Measurements from ENCODE around the gene DESI2.

Gene DESI2

GRCh38 chr1:244652623-244653438 is at the start of gene DESI2:
TSS of gene DESI2 (plus strand) at chr1:244653126. CDS start at chr1:244653314, 188 bp downstream.
- peak; percentile 94 for DNase-seq

DNA sequence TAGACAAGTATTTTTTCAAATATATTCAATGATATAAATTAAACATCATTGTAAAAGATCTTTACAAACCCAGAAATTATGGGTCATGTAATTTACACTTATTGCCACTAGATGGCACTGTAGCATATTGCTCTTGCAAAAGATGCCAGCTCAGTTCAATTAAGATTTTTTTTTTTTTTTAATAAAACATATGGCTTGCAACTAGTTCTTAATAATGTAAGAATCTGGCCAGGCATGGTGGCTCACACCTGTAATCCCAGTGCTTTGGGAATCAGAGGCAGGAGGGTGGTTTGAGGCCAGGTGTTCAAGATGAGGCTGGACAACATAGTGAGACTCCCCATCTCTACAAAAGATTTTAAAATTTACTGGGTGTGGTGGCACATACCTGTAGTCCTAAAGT is 49.4 kb upstream of the DESI2 start:
- DNase-seq = no peak

DNA sequence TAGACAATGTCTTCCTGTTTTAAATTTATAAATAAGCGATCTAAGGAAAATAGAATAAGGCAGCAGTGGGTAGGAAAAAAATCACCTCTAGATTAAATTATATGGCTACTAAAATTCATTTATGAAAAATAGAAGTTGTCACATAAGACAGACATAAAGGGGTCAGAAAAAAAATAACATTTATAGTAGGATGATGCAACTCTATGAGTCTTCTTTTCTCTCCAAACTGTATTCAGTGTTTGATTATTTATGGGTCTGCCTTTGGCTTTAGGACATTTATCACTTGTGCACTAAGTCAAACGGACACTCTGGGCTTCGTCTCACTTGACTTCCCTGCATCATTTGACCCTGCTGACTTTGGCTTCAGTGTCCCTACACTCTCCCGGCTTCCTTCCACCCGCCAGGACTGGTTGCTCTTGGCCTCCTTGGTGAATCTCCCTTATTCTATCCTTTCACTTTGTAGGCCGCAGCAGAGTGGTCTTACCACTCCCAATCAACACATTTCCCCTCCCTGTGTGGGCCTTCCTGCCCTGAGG is 47.0 kb upstream of the DESI2 start:
- no peak for DNase-seq

GRCh38 chr1:244614113-244614836 is 38.7 kb upstream of the DESI2 start:
- no peak for DNase-seq

DNA sequence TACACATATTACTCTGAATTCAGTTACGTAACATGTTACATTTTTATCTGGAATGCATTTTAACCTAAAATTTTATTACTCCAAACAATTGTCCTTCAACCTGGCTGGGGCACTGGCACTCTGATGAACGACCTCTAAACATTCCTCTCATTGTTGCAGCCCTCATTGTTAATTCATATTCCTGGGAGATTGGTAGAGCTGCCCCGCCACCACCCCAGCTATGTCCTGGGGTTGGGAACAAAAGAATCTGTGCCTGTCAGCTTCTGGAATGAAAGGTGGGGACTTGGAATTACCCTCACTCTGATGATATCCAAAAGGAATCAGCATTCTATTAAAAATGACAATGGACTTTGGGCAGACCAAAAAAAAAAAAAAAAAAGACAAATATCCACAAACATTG is 38.0 kb upstream of the DESI2 start:
- no peak for DNase-seq

DNA sequence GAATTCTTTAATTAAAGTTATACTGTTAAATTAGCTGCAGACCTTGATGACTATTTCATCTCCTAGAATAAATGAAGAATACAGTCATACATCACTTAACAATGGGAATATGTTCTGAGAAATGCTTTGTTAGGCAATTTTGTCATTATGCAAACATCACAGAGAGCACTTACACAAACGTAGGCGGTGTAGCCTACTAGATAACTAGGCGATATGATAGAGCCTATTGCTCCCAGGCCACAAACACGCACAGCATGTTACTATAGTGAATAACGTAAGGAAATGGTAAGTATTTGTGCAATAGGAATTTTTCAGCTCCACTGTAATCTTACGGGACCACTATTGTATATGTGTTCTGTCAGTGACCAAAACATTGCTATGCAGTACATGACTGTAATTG is 37.6 kb upstream of the DESI2 start:
- no peak for DNase-seq

GRCh38 chr1:244626709-244627108 is 26.2 kb upstream of the DESI2 start:
- no peak for DNase-seq

DNA sequence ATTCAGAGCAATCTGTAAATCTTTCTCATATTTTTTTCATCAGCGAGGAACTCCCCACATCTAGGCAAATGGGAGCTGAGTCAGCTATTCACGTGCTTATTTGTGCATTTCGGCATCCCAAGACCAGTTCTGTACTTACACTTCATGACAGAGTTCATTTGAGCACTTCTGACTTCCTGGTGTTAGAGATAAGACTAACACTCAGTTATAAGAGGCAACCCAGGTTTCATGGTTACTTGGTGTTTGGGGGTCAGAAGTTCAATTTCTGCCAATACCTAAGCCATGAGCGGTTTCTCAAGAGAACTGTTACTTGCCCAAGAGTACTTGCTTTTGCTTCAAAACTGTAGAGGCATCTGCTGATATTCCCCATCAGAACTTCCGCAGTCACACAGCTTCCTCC is 24.1 kb upstream of the DESI2 start:
- no peak for DNase-seq

DNA sequence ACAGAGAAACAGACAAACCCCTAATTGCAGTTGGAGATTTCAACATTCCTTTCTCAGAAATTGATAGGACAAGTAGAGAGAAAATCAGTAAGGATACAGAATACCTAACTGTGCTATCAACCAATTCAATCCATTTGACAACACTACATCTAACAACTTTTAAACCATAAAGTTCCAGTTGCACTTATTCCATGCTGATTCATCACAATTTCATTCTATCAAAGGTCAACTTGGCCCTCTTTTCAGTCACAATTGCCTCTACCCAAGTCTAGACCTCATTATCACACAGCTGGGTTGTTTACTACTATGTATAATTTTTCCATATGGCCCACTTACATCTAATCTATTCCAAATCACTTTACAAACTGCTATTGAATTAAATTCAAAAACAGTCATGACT is 19.8 kb upstream of the DESI2 start:
- DNase-seq = no peak

DNA sequence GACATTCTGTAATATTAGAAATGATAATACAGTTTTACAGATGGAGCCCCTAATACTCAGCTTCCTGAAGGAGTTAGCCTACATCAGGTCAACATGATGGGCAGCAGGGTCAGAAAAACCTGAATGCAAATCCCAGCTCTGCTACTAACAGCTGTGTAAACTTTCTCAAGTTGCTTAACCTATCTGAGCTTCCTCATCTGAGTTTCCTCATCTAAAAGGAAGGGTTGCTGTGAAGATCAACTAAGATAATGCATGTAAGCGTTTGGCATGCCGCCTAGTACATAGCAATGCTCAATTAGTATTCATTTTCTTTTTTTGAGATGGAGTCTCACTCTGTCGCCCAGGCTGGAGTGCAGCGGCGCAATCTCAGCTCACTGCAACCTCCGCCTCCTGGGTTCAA is 18.4 kb upstream of the DESI2 start:
- no peak for DNase-seq

DNA sequence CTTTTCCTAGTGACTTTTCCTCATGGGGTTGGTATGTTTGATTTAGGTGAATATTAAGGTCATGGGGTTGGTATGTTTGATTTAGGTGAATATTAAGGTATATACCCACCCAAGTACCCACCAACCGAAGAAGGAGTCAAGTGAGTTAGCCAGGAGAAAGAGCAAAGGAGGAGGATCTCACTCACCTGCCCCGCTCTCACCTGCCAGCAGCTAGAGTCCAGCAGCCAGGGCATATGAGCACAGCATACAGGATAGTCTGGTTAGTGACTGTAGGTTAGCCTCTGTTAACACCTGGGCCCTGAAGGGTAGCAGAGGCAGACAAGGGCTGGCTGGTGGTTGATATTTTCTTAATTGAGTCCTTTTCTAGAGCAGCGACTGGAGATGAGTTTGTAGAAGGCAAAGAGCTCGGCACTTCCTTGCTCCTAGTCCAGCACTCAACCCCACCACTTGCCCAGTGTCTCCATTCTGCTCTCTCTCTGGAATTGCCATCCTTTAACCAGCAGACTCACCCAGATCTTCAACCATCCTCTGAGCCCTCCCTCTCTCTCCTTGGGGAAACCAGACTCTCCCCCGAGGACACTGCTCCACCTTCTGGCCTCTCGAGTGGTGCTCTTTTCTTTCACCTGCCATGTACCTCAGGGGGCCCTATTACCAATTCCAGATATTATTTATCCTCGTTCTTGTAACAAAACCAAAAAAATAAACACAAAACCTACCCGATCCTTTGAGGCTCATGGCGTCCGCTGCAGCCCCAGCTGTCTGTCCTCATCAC is 16.3 kb upstream of the DESI2 start:
- no peak for DNase-seq

DNA sequence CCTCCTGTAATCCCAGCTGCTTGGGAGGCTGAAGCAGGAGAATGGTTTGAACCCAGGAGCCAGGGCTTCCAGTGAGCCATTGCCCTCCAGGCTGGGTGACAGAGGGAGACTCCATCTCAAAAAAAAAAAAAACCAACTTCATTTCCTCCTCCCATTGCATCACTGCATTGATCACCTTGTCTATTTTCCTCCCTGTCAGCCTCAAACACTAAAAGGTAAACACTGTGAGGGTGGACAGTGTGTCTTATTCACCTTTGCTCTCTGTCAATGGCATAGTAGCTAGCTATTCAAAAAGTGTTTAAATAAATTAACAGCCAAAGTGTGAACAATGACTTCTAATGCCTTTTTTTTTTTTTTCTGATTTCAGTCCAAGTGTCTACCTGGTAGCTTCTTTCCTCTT is 13.4 kb upstream of the DESI2 start:
- DNase-seq = no peak

DNA sequence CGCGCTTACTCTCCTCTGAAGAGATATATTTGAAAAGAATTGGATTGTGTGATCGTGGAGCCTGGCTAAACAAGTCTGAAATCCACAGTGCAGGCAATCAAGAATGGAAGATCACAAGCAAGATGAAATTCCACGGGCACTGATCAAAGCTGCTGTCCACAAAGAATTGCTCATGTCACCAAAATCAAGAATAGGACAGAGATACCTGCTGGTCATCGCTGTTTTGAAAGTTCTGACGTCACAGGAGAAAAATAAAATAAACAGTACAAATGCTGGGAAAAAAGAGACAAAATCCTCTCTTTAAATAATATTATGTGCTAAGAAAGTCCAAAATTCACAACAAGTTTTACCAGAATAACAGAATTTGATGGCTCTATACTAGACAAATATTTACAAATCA is 12.0 kb upstream of the DESI2 start:
- DNase-seq = no peak

DNA sequence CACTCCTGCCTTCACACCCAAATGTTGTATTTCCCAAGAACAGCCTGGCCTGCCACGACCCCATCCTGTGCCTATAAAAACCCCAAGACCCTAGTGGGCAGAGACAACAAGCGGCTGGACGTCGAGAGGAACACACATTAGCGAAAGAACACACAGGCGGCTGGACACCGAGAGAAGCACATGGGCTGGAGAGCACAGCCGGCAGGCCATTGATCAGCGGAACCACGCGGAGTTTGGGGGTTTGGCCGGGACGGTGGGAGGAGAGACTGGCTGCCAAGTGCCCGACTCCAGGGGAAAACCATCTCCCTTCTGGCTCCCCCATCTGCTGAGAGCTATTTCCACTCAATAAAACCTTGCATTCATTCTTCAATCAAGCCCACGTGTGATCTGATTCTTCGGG is 10.4 kb upstream of the DESI2 start:
- DNase-seq = no peak

- DNase-seq = no peak
Measured at GRCh38 chr1:244642988-244643387, 9.9 kb upstream of the DESI2 start.

DNA sequence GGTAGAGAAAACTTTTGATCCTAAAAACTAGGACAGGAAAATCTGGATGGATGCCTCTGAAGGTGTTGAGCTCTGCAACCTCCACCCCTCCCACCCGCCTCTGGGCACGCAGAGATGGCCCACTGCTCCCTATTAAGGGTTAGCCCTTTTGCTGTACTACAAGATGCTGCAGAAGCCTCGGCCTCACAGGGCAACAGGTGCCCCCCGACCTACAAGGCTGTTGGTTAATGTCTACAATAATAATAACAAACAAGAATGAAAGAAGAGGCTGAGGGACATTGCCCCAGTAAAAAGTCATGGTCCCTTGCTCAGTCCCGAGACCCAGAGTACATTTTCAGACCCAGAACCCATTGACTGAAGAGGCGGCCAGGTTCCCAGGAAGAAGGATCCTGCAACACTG is 7.5 kb upstream of the DESI2 start:
- no peak for DNase-seq

- DNase-seq = no peak
Measured at GRCh38 chr1:244645890-244646289, 7.0 kb upstream of the DESI2 start.

GRCh38 chr1:244647819-244648218 is 5.1 kb upstream of the DESI2 start:
- DNase-seq = no peak

- no peak for DNase-seq
Measured at GRCh38 chr1:244651956-244652622, 837 bp upstream of the DESI2 start.

DNA sequence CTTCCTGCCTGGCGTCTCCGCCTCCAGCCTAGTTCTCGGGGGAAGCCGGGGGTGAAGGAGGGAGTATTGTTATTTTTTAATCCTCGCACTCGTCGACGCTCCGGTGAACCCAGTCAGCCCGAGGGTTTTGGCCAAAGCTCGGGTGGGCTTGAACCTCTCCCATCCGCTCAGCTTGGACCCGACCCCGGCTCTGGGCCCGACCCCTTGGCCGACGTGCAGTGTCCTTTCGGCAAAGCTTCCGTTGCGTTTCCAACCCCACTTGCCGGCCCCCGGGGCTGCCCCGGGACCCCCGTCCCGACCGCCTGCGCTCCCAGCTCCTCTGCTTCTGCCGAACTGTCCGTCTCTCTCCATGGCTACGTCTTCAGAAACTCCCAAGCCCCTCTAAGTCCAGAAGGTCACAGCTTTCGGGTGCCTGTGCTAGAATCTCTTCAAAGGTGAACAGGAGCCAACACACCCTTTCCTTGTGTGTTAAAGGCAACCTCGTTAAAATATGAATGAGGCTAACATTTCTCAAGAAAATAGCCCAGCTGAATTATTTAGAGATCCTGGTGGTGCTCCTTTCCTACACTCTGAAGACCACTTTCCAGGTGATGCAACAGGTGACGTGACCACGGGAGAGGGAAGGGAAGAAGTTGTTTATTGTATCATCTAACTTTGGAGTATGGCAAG is 647 bp downstream of the DESI2 start:
- no peak for DNase-seq

- no peak for DNase-seq
Measured at GRCh38 chr1:244654108-244655038, 1.4 kb downstream of the DESI2 start.
